ENCODE data around the gene KNG1.

GRCh38 chr3:186772281-186772694 lies 55.1 kb downstream of the KNG1 start:
- TF ChIP-seq CTCF (IDR thresholded peaks at IDR 0.05; ENCODE audit: poor library complexity) (no peak), EZH2phosphoT487 (IDR thresholded peaks at IDR 0.05; ENCODE audit: low read depth, severe bottlenecking, unreplicated experiment) (no peak)

Data from hepatocyte (in vitro differentiated cells).